ENCODE measurements around the gene FBXO28. TPM values are rescaled to one million over a fixed set of nuclear protein-coding genes. Genes with fewer than 3 reads are reported as not detected.

FBXO28 gene
- total and polyA plus RNA-seq, 2 donors (not counting 3 experiments of a cell fraction or from before 2014, with no cell fraction given): 8.9 to 32.6 TPM

DNA sequence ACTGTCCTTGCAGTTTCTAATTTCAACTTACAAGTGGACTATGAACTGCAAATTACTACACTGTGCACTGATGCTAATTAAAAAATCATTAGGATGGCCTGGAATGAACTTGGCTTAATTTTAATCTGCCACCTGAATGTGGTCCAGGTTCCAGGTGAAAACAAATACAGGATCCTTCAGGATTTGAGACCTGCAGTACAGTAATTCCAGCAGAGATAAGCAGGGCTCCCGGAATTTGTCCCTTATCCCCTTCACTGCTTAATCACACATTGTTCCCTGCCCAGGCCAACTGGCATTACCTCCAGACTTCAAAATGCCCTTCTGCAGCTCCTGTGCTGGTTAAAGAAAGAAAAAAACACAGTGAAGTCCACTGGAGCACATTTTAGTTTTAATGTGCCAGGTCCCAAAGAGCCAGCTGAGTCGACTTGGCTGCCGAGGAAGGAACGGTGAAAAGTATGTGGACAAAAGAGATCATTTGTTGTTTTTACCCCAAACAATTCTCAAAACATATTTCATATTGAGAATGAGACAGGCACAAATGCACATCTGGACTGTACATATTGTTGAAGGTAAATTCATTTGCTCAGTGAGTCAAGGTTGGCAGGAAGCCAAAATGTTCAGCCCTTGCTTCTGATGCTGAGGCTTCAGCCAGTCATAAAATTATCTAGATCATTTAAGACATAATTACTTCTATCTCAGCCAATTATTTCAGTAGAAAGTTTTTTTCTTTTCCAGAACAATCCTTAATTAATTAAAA lies 97.5 kb downstream of the FBXO28 start:
- POLR2A ChIA-PET: no interaction called here
- H2AFZ ChIP-seq (ENCODE audit: low read depth, low read length): no peak overlapping the region
- dilution Hi-C loops (cut with MboI; ENCODE audit: extremely low pct_ligation_motif_present, low sequenced_read_pairs): no loop called here
- DNase-seq (ENCODE audit: low read depth, low spot score) (peak; percentile 62), FAIRE-seq (peak; percentile 71)
- H3K4me3 ChIP-seq (replicated peaks in 1 of 3; ENCODE audit: insufficient read depth in 1 of 3, low read depth in 1 of 3, low read length in 3 of 3): no peak overlapping the region
- no peaks in the 10 kb centered on the region for H3K9me3 ChIP-seq (replicated peaks; ENCODE audit: control insufficient read depth, insufficient read depth, low read length)
- CTCF ChIA-PET: no interaction called here
- no peak for TF ChIP-seq FOS (IDR thresholded peaks at IDR 0.05; ENCODE audit: borderline replicate concordance, insufficient read depth, low read length)
- TF ChIP-seq, protein P1, sequence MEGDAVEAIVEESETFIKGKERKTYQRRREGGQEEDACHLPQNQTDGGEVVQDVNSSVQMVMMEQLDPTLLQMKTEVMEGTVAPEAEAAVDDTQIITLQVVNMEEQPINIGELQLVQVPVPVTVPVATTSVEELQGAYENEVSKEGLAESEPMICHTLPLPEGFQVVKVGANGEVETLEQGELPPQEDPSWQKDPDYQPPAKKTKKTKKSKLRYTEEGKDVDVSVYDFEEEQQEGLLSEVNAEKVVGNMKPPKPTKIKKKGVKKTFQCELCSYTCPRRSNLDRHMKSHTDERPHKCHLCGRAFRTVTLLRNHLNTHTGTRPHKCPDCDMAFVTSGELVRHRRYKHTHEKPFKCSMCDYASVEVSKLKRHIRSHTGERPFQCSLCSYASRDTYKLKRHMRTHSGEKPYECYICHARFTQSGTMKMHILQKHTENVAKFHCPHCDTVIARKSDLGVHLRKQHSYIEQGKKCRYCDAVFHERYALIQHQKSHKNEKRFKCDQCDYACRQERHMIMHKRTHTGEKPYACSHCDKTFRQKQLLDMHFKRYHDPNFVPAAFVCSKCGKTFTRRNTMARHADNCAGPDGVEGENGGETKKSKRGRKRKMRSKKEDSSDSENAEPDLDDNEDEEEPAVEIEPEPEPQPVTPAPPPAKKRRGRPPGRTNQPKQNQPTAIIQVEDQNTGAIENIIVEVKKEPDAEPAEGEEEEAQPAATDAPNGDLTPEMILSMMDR (IDR thresholded peaks at IDR 0.05; ENCODE audit: extremely low read depth in 1 of 2, insufficient read depth in 1 of 2, low read depth in 1 of 2, low read length in 2 of 2): no peak
- TF ChIP-seq POLR2A (IDR thresholded peaks at IDR 0.05; ENCODE audit: low read depth, low read length): no peak
- TF ChIP-seq EZH2 (IDR thresholded peaks at IDR 0.05; ENCODE audit: borderline replicate concordance, low read depth, low read length, severe bottlenecking): no peak
- TF ChIP-seq JUN (IDR thresholded peaks at IDR 0.05; ENCODE audit: borderline replicate concordance, insufficient read depth, insufficient read length, low read depth): no peak
- no peak for TF ChIP-seq POLR2AphosphoS5 (IDR thresholded peaks at IDR 0.05; ENCODE audit: insufficient read depth, low read depth, low read length)
- TF ChIP-seq, protein P2, sequence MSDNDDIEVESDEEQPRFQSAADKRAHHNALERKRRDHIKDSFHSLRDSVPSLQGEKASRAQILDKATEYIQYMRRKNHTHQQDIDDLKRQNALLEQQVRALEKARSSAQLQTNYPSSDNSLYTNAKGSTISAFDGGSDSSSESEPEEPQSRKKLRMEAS (IDR thresholded peaks at IDR 0.05; ENCODE audit: insufficient read depth, insufficient read length): no peak
- TF ChIP-seq GATA2 (IDR thresholded peaks at IDR 0.05; ENCODE audit: insufficient read depth, insufficient read length, low read depth, low read length): no peak
- TF ChIP-seq MYC (IDR thresholded peaks at IDR 0.05; ENCODE audit: low read depth, low read length): no peak
- no peak overlapping the region for H3K9ac ChIP-seq (replicated peaks; ENCODE audit: extremely low read depth, insufficient read depth, low read length)
- no peak overlapping the region for H3K4me2 ChIP-seq (ENCODE audit: insufficient read depth, low read length)
- H3K36me3 ChIP-seq (ENCODE audit: control insufficient read depth in 2 of 2, extremely low read depth in 1 of 2, insufficient read depth in 2 of 2, low read length in 2 of 2): no peaks in the 10 kb centered on the region
- intact Hi-C loops (cut with micrococcal nuclease): loop anchor here (2.0 kb wide), 1 partner anchor 13 kb away; no protein-coding TSS in a partner anchor
- H3K9me1 ChIP-seq (replicated peaks; ENCODE audit: control insufficient read depth, extremely low read depth, insufficient read depth, low read length): no peaks in the 10 kb centered on the region
- no peak overlapping the region for H3K27ac ChIP-seq (ENCODE audit: insufficient read depth, low read depth, low read length)
- no peaks in the 10 kb centered on the region for H3K27me3 ChIP-seq (ENCODE audit: control insufficient read depth in 2 of 2, insufficient read depth in 2 of 2, low read length in 2 of 2)
- peaks cover 3% of the 10 kb centered on the region for H3K4me1 ChIP-seq (ENCODE audit: control insufficient read depth, extremely low read depth, insufficient read depth, low read length)
- no peaks in the 10 kb centered on the region for H4K20me1 ChIP-seq (replicated peaks; ENCODE audit: control insufficient read depth, extremely low read depth, insufficient read depth, low read length)
- no peaks in the 10 kb centered on the region for H3K79me2 ChIP-seq (ENCODE audit: control insufficient read depth, insufficient read depth, low read length)
- BruUV-seq (replicated peaks): no TSS peak

Small RNA genes lying within 50 kb of the gene (small RNA-seq; reads per million reads assigned to genes)
- gene AC092809.3 (ENCODE audit: insufficient read depth, insufficient read length, low read depth, low replicate concordance) (not detected), gene RF00139 (ENCODE audit: insufficient read depth, insufficient read length, low read depth, low replicate concordance) (not detected), gene RN7SKP49 (ENCODE audit: insufficient read depth, insufficient read length, low read depth, low replicate concordance) (not detected)

Other genes starting within 250 kb of the FBXO28 start
- gene DEGS1, start 69.1 kb downstream of the FBXO28 start, total RNA-seq: 85.8 and 87.0 TPM in 2 replicates
- gene DEGS1, start 69.1 kb downstream of the FBXO28 start, polyA plus RNA-seq: 107 and 137 TPM in 2 replicates
- gene NVL, start 216.1 kb downstream of the FBXO28 start, total RNA-seq: 30.3 and 35.6 TPM in 2 replicates
- gene NVL, start 216.1 kb downstream of the FBXO28 start, polyA plus RNA-seq: 11.9 and 16.7 TPM in 2 replicates
- gene CNIH4, start 242.8 kb downstream of the FBXO28 start, total RNA-seq: 74.9 and 84.8 TPM in 2 replicates
- 106 and 118 TPM in 2 replicates for gene CNIH4, start 242.8 kb downstream of the FBXO28 start, polyA plus RNA-seq

Data from endothelial cell of umbilical vein (primary cell).